Mesenchymal stem cell (in vitro differentiated cells and primary cell): ENCODE results near the gene FBXL13.
"Not testable (repeated sequence)": the region's sequence is repeated elsewhere in the genome, so short reads cannot be mapped to it uniquely, and the experiment has no call there.

Experiments used
- DNase-seq: peaks from one replicate; pipeline ENCODE4 v3.0.0-alpha.2; 2013
- H2AFZ ChIP-seq: one replicate; pipeline ENCODE4 v1.6.1; 2013; ENCODE audit warnings: low read depth, mild to moderate bottlenecking, control low read depth, inconsistent platforms, low read length, moderate library complexity
- H2AK5ac ChIP-seq: 2 replicates; pipeline ENCODE4 v1.6.1; 2013; ENCODE audit warnings: low read length, moderate library complexity, mild to moderate bottlenecking, inconsistent platforms; ENCODE audit not compliant: severe bottlenecking
- H2BK120ac ChIP-seq: one replicate; pipeline ENCODE4 v1.6.1; 2013; ENCODE audit warnings: low read depth, mild to moderate bottlenecking, inconsistent platforms, low read length, moderate library complexity
- H2BK12ac ChIP-seq, 2 experiments: one replicate each; pipeline ENCODE4 v1.6.1; 2013; ENCODE audit warnings: inconsistent platforms in 2 of 2, low read length in 2 of 2, mild to moderate bottlenecking in 2 of 2, moderate library complexity in 2 of 2, control low read depth in 1 of 2
- H2BK15ac ChIP-seq: one replicate; pipeline ENCODE4 v1.6.1; 2013; ENCODE audit warnings: mild to moderate bottlenecking, low read depth, inconsistent platforms; ENCODE audit not compliant: poor library complexity, severe bottlenecking
- H2BK5ac ChIP-seq: 2 replicates; pipeline ENCODE4 v1.6.1; 2013; ENCODE audit warnings: low read depth, mild to moderate bottlenecking, low read length, control low read depth, inconsistent platforms; ENCODE audit not compliant: poor library complexity, severe bottlenecking
- H3K14ac ChIP-seq, 2 experiments: one replicate each; pipeline ENCODE4 v1.6.1; 2013; ENCODE audit warnings: inconsistent platforms in 2 of 2, low read length in 2 of 2, control low read depth in 1 of 2, mild to moderate bottlenecking in 1 of 2, moderate library complexity in 1 of 2
- H3K18ac ChIP-seq, 2 experiments: one replicate each; pipeline ENCODE4 v1.6.1; 2013; ENCODE audit warnings: inconsistent platforms in 2 of 2, low read length in 2 of 2, control low read depth in 1 of 2, low read depth in 1 of 2, mild to moderate bottlenecking in 1 of 2
- H3K23ac ChIP-seq, 2 experiments: one replicate each; pipeline ENCODE4 v1.6.1; 2013; ENCODE audit warnings: inconsistent platforms in 2 of 2, low read length in 2 of 2, mild to moderate bottlenecking in 2 of 2, moderate library complexity in 2 of 2, control low read depth in 1 of 2
- H3K27ac ChIP-seq: 2 replicates; pipeline ENCODE4 v1.5.1; 2013; ENCODE audit warnings: mild to moderate bottlenecking, moderate library complexity, low read length, control low read depth, inconsistent platforms; ENCODE audit not compliant: poor library complexity, severe bottlenecking
- H3K27me3 ChIP-seq, 2 experiments: 2 replicates each; pipeline versions ENCODE4 v1.6.1 to v1.7.0; 2013; ENCODE audit warnings: low read length in 2 of 2, mild to moderate bottlenecking in 2 of 2, moderate library complexity in 2 of 2, control low read depth in 1 of 2, inconsistent platforms in 1 of 2; ENCODE audit not compliant: control insufficient read depth in 1 of 2, insufficient read depth in 1 of 2
- H3K36me3 ChIP-seq, 2 experiments: 2 replicates each; pipeline versions ENCODE4 v1.6.1 to v1.7.0; 2013; ENCODE audit warnings: low read length in 2 of 2, control low read depth in 1 of 2, inconsistent platforms in 1 of 2, low read depth in 1 of 2, mild to moderate bottlenecking in 1 of 2; ENCODE audit not compliant: insufficient read depth in 2 of 2, control insufficient read depth in 1 of 2
- H3K4ac ChIP-seq, 2 experiments: one replicate each; pipeline ENCODE4 v1.6.1; 2013; ENCODE audit warnings: inconsistent platforms in 2 of 2, low read length in 2 of 2, mild to moderate bottlenecking in 2 of 2, moderate library complexity in 2 of 2, control low read depth in 1 of 2, low read depth in 1 of 2
- H3K4me1 ChIP-seq: 2 replicates; pipeline ENCODE4 v1.6.1; 2013; ENCODE audit warnings: low read depth, low read length, control low read depth; ENCODE audit not compliant: control insufficient read depth, insufficient read depth
- H3K4me2 ChIP-seq: 2 replicates; pipeline ENCODE4 v1.6.1; 2013; ENCODE audit warnings: low read length, mild to moderate bottlenecking, inconsistent platforms; ENCODE audit not compliant: poor library complexity, severe bottlenecking
- H3K4me3 ChIP-seq, 2 experiments: 2 replicates each; pipeline versions ENCODE4 v1.5.1 to v1.7.0; 2013; ENCODE audit warnings: low read length in 2 of 2, mild to moderate bottlenecking in 2 of 2, control low read depth in 1 of 2, low read depth in 1 of 2; ENCODE audit not compliant: insufficient read depth in 1 of 2
- H3K79me1 ChIP-seq: replicated peaks from 2 replicates; pipeline ENCODE4 v1.6.1; 2013; ENCODE audit warnings: mild to moderate bottlenecking, control low read depth, low read length, inconsistent platforms; ENCODE audit not compliant: poor library complexity, severe bottlenecking
- H3K9ac ChIP-seq: 2 replicates; pipeline ENCODE4 v1.7.0; 2013; ENCODE audit warnings: mild to moderate bottlenecking, low read length, moderate library complexity
- H3K9me3 ChIP-seq: 2 replicates; pipeline ENCODE4 v1.7.0; 2013; ENCODE audit warnings: mild to moderate bottlenecking, low read length; ENCODE audit not compliant: control insufficient read depth
- H4K8ac ChIP-seq: one replicate; pipeline ENCODE4 v1.6.1; 2013; ENCODE audit warnings: inconsistent platforms, mild to moderate bottlenecking, low read length, moderate library complexity
- H4K91ac ChIP-seq: one replicate; pipeline ENCODE4 v1.6.1; 2013; ENCODE audit warnings: mild to moderate bottlenecking, low read length, inconsistent platforms
- WGBS: methylation state at CpG from one replicate; pipeline ENCODE4 v1.1.7; 2013; ENCODE audit warnings: mixed read lengths; 5-methylcytosine and 5-hydroxymethylcytosine counted together

The FBXL13 gene

DNA sequence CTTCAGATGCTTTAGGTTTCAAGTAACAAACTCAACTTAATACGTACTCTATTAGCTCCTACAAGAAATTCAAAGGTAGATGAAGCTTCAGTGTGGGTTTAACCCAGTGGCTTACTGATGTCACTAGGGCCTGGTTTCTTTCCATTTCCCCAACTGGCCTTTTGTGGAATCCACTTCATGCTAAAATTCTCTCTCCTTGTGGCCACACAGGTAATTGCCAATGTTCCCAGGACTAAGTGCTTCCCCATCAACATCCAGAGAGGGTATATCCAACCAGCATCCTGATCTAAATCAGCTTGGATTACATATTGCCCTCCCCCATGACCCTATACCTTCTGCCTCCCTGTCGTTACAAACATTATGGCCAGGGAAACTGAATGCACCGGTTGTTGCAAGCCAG, 10.7 kb downstream of the FBXL13 start:
- Histone ChIP-seq H3K9ac (no peak overlapping the region), H2AK5ac (peak overlapping the region; percentile 12), H3K4me1 (peaks cover 6% of the 10 kb centered on the region), H3K23ac (no peak overlapping the region), H2AFZ (no peak overlapping the region), H2BK5ac (no peak overlapping the region), H3K27me3 (no peaks in the 10 kb centered on the region), H2BK15ac (no peak overlapping the region), H3K27ac (no peak overlapping the region), H4K91ac (no peak overlapping the region), H3K14ac (no peak overlapping the region), H3K36me3 (peaks cover 0 to 1% of the 10 kb centered on the region in 2 experiments), H4K8ac (no peak overlapping the region), H3K4me3 (no peak overlapping the region), H3K4me2 (no peak overlapping the region), H3K18ac (no peak overlapping the region), H3K9me3 (no peaks in the 10 kb centered on the region), H2BK12ac (no peak overlapping the region), H3K79me1 (peaks cover 16% of the 10 kb centered on the region), H2BK120ac (no peak overlapping the region), H3K4ac (no peak overlapping the region)
- WGBS = 87% methylated on average over 3 of the region's 3 CpGs
- DNase-seq = no peak

DNA sequence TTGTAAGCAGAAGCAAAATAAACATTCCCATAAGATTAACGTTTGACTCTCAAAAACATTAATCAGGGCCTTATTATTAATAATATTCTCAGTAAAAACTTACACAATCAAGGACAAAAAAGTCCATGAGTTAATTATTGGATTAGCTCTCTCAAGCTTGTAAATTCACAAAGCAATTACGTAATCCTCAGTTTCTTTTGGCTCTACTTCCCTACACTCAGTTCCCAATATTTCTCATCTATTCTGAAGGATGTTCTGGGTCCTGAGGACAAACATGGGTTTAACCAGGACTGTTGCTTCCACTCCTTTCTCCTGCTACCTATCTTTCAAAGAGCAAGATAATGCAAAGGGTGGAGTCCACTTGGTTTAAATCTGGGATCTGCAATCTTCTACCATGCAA, 15.1 kb downstream of the FBXL13 start:
- Histone ChIP-seq H2BK15ac (no peak overlapping the region), H4K91ac (no peak overlapping the region), H2BK120ac (no peak overlapping the region), H3K27me3 (no peaks in the 10 kb centered on the region), H3K9me3 (no peaks in the 10 kb centered on the region), H3K27ac (no peak overlapping the region), H3K36me3 (no peaks in the 10 kb centered on the region), H3K4me3 (no peak overlapping the region), H3K23ac (no peak overlapping the region), H4K8ac (no peak overlapping the region), H3K4me1 (peaks cover 4% of the 10 kb centered on the region), H3K18ac (no peak overlapping the region), H3K79me1 (peaks cover 16% of the 10 kb centered on the region), H2BK12ac (no peak overlapping the region), H3K4ac (no peak overlapping the region), H2AFZ (no peak overlapping the region), H3K4me2 (no peak overlapping the region), H3K9ac (no peak overlapping the region), H3K14ac (no peak overlapping the region), H2AK5ac (no peak overlapping the region), H2BK5ac (no peak overlapping the region)
- DNase-seq = no peak
- 90% methylated on average over 2 of the region's 2 CpGs for WGBS

DNA sequence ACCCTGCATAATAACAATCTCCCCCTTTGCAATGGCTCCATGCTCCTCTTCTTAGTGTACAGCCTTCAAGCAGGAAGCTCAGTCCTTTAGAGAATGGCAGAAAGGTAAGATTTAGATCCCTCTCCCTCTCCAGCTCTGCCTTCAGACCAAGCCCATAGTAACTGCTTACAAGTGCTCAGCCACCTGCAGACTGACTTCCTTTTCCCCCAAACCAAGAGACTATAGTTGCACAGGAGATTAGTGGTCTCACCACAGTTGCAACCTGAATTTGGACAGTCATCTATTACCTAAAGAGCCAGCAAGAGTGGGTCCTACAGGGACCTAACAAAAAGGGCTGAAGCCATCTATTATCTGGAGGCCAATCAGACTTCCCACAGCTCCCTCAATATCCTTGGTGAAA, 16.5 kb downstream of the FBXL13 start:
- Histone ChIP-seq H3K27ac (no peak overlapping the region), H3K23ac (no peak overlapping the region), H2AK5ac (peak overlapping the region; percentile 27), H2BK5ac (no peak overlapping the region), H3K4me2 (no peak overlapping the region), H2BK15ac (no peak overlapping the region), H3K14ac (no peak overlapping the region), H2BK120ac (no peak overlapping the region), H2AFZ (no peak overlapping the region), H4K91ac (no peak overlapping the region), H3K4me3 (no peak overlapping the region), H3K27me3 (no peaks in the 10 kb centered on the region), H3K18ac (no peak overlapping the region), H3K79me1 (peaks cover 13% of the 10 kb centered on the region), H3K36me3 (no peaks in the 10 kb centered on the region), H3K9me3 (no peaks in the 10 kb centered on the region), H4K8ac (no peak overlapping the region), H2BK12ac (no peak overlapping the region), H3K4ac (no peak overlapping the region), H3K4me1 (peaks cover 4% of the 10 kb centered on the region), H3K9ac (no peak overlapping the region)
- DNase-seq = no peak

DNA sequence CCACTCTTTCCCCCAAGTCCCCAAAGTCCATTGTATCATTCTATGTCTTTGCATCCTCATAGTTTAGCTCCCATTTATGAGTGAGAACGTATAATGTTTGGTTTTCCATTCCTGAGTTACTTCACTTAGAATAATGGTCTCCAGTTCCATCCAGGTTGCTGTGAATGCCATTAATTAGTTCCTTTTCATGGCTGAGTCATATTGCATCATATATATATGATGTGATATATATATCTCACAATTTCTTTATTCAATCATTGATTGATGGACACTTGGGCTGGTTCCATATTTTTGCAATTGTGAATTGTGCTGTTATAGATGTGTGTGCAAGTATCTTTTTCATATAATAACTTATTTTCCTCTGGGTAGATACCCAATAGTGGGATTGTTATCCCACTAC, 18.6 kb downstream of the FBXL13 start:
- not testable (repeated sequence) for H3K36me3 ChIP-seq, H3K23ac ChIP-seq, H2AFZ ChIP-seq, H2BK5ac ChIP-seq, H4K91ac ChIP-seq, H3K4me2 ChIP-seq, H2AK5ac ChIP-seq, H3K27ac ChIP-seq, H3K4me1 ChIP-seq, H3K79me1 ChIP-seq, DNase-seq, H3K27me3 ChIP-seq, H2BK120ac ChIP-seq, H4K8ac ChIP-seq, H3K4ac ChIP-seq, H3K9me3 ChIP-seq, H3K4me3 ChIP-seq, H3K14ac ChIP-seq, H2BK12ac ChIP-seq, H3K9ac ChIP-seq, H3K18ac ChIP-seq, H2BK15ac ChIP-seq
- WGBS = no CpG with 5 or more reads among the region's 1 CpG
